GM18861 (cell line): ENCODE data around the gene LSP1.

ENCODE experiments used
- ATAC-seq: cut with Tn5 transposase; IDR thresholded peaks from one replicate; pipeline ENCODE4 v1.9.1; 2021; ENCODE audit not compliant: unreplicated experiment

Gene LSP1

GRCh38 chr11:1824221-1825038, 28.5 kb upstream of the LSP1 start:
- ATAC-seq: no peak

GRCh38 chr11:1825039-1825740, 27.7 kb upstream of the LSP1 start:
- ATAC-seq: no peak

GRCh38 chr11:1825785-1826451, 27.0 kb upstream of the LSP1 start:
- no peak for ATAC-seq

GRCh38 chr11:1826552-1827094, 26.3 kb upstream of the LSP1 start:
- ATAC-seq: no peak

- no peak for ATAC-seq
Observed at GRCh38 chr11:1827095-1827813, 25.6 kb upstream of the LSP1 start.

- ATAC-seq: no peak
Observed at GRCh38 chr11:1827931-1828330, 25.0 kb upstream of the LSP1 start.

- ATAC-seq: no peak
Observed at GRCh38 chr11:1828542-1828941, 24.3 kb upstream of the LSP1 start.

GRCh38 chr11:1829039-1829820, 23.7 kb upstream of the LSP1 start:
- no peak for ATAC-seq

GRCh38 chr11:1830004-1830321, 22.9 kb upstream of the LSP1 start:
- no peak for ATAC-seq

- ATAC-seq: no peak
Observed at GRCh38 chr11:1830322-1831223, 22.3 kb upstream of the LSP1 start.

GRCh38 chr11:1831338-1832210, 21.3 kb upstream of the LSP1 start:
- ATAC-seq: no peak

GRCh38 chr11:1832211-1832919, 20.5 kb upstream of the LSP1 start:
- ATAC-seq: no peak

GRCh38 chr11:1832920-1833295, 20.0 kb upstream of the LSP1 start:
- no peak for ATAC-seq

- no peak for ATAC-seq
Observed at GRCh38 chr11:1834062-1834610, 18.7 kb upstream of the LSP1 start.

GRCh38 chr11:1834779-1835670, 17.9 kb upstream of the LSP1 start, which contains the start of gene SYT8:
TSS of gene SYT8 (plus strand) at chr11:1834990. CDS start at chr11:1835106, 116 bp downstream.
- ATAC-seq: no peak

- no peak for ATAC-seq
Observed at GRCh38 chr11:1835671-1836010, 17.2 kb upstream of the LSP1 start.
